Ovary (tissue), 9 donors: Measurements from ENCODE around the gene IFIT1. TPM values are rescaled to one million over a fixed set of nuclear protein-coding genes. Genes with fewer than 3 reads are reported as not detected.

ENCODE experiments used
- DNase-seq, 5 donors: peaks; one replicate each; pipeline ENCODE4 v3.0.0-alpha.2; 2019 to 2020
- H3K27ac ChIP-seq, 2 donors: fragments of 200-600 bp; one replicate each; pipeline versions ENCODE4 v1.5.1 to v1.8.0; 2019 to 2022
- H3K27me3 ChIP-seq: fragments of 200-600 bp; one replicate; pipeline ENCODE4 v1.8.0; 2022
- H3K36me3 ChIP-seq: fragments of 200-600 bp; sonication (generic); one replicate; pipeline ENCODE4 v1.5.1; 2019
- H3K4me1 ChIP-seq: one replicate; pipeline ENCODE4 v1.8.1; 2013; ENCODE audit warnings: mild to moderate bottlenecking, moderate library complexity; ENCODE audit not compliant: insufficient read depth
- H3K4me3 ChIP-seq: fragments of 200-600 bp; sonication (generic); one replicate; pipeline ENCODE4 v1.5.1; 2017
- H3K9me3 ChIP-seq, 2 donors: fragments of 200-600 bp in 1 of 2; sonication (generic) in 1 of 2; one replicate each; pipeline versions ENCODE4 v1.5.1 to v1.8.1; 2013 to 2019; ENCODE audit warnings: mild to moderate bottlenecking in 1 of 2, moderate library complexity in 1 of 2
- EP300 ChIP-seq: sonication (generic); formaldehyde crosslinking; IDR thresholded peaks from one replicate; pipeline ENCODE4 v1.6.1; 2017; ENCODE audit warnings: antibody characterized with exemption
- POLR2A ChIP-seq: fragments of 450-650 bp; IDR thresholded peaks from one replicate; pipeline ENCODE4 v1.6.1; 2017; ENCODE audit warnings: antibody characterized with exemption, mild to moderate bottlenecking, moderate library complexity
- WGBS, 3 donors: extraction: QIAGEN DNeasy Blood & Tissue Kit in 1 of 3; methylation state at CpG; one replicate each; pipeline versions ENCODE4 v1.1.5 to v1.1.7; 2013 to 2017; 5-methylcytosine and 5-hydroxymethylcytosine counted together
- intact Hi-C, 4 donors: fragments of 100-400 bp; cut with DNase I; formaldehyde crosslinking; loops; one replicate each; pipeline versions ENCODE4 v1.11.0 to v1.15.1; 2022 to 2023
- polyA plus RNA-seq, 2 donors: library from polyadenylated mRNA; stranded (reverse); fragments of 200-250 nt in 1 of 2; fragments of 350-450 nt in 1 of 2; fragmentation: Illumina TruSeq in 1 of 2; extraction: RNeasy Lipid Tissue Mini Kit (QIAGEN cat#74804) in 1 of 2; gene quantifications; one replicate each; pipeline ENCODE4 v1.2.3, GENCODE V29; 2013 to 2014
- total RNA-seq, 7 donors: library from RNA; depleted of rRNA in 2 of 7; stranded (reverse); fragments of >200 nt in 2 of 7; fragmentation: NEBNext Ultra II Directional in 3 of 7; extraction: Animal tissue kit (Norgen Biotek cat#: 25700) in 3 of 7; gene quantifications; one replicate each; pipeline versions ENCODE4 v1.1.0 to v1.2.4, GENCODE V29; 2016 to 2023
- TF ChIP-seq, protein P1 (sequence below), 3 donors: fragments of 450-650 bp in 2 of 3; fragments of 200-600 bp in 1 of 3; IDR thresholded peaks; one replicate each; pipeline versions ENCODE4 v1.5.1 to v1.8.0; 2016 to 2022; ENCODE audit warnings: antibody characterized with exemption in 3 of 3, mild to moderate bottlenecking in 1 of 3
- donor health status: DM: no; HTN: no; CAD: no; lungs with moderate emphysema.
- donor health status: DM: no; HTN: no; CAD: no.
- donor health status: Bipolar disorder and iron deficiency.
- donor health status: DM: yes; HTN: yes; CAD: no.
- donor health status: DM: no; HTN: no; CAD: no.
- donor health status: DM: yes; HTN: yes; CAD: no.

The IFIT1 gene
- total and polyA plus RNA-seq, 9 donors: 6.4 to 56.2 (median 12.3) TPM

DNA sequence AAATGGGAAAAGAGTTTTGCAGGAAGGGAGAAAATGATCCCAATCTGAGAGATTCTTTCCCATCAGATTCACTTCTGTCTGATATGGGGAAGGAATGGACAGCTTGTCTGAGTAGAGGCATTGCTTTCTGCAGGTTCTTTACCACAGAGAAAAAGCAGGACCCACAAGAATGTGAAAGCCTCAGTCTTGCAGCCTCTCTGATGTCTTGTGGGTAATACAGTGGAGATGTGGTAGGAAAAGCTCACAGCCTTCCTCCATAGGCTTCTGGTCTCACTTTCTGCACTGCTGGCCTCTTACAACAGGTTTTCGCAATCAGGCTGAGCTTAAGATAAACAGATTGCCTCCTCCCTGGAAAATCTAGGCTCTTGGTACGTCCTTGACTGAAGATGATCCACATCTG lies 551 bp downstream of the IFIT1 start:
- no peaks in the 10 kb centered on the region for H3K9me3 ChIP-seq
- WGBS, 3 donors: 0 to 6% (median 5%) methylated on average over 2 of the region's 2 CpGs
- peaks cover 5% of the 10 kb centered on the region for H3K4me1 ChIP-seq
- H3K36me3 ChIP-seq: no peaks in the 10 kb centered on the region
- peak overlapping the region; percentile 66 for H3K4me3 ChIP-seq
- TF ChIP-seq, protein P1, sequence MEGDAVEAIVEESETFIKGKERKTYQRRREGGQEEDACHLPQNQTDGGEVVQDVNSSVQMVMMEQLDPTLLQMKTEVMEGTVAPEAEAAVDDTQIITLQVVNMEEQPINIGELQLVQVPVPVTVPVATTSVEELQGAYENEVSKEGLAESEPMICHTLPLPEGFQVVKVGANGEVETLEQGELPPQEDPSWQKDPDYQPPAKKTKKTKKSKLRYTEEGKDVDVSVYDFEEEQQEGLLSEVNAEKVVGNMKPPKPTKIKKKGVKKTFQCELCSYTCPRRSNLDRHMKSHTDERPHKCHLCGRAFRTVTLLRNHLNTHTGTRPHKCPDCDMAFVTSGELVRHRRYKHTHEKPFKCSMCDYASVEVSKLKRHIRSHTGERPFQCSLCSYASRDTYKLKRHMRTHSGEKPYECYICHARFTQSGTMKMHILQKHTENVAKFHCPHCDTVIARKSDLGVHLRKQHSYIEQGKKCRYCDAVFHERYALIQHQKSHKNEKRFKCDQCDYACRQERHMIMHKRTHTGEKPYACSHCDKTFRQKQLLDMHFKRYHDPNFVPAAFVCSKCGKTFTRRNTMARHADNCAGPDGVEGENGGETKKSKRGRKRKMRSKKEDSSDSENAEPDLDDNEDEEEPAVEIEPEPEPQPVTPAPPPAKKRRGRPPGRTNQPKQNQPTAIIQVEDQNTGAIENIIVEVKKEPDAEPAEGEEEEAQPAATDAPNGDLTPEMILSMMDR (IDR thresholded peaks at IDR 0.05): no peak
- H3K27me3 ChIP-seq: no peaks in the 10 kb centered on the region
- peak in 1 of 5 donors; percentile 31 for DNase-seq
- H3K27ac ChIP-seq: peak overlapping the region in 1 of 2 donors; percentile 60
- intact Hi-C loops: no loop called here

DNA sequence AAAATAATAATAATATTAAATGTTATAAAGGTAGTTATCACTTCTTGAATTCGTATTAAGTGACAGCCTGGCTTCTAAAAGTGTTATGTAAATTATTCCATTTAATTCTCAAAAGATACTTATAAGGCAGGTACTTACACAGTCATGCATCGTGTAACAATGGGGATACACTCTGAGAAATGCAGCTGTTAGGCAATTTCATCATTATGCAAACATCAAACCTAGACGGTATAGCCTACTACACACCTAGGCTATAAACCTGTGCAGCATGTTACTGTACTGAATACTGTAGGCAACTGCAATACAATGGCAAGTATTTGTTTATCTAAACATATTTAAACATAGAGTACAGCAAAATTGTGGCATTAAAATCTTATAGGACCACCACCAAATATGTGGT lies 1.5 kb downstream of the IFIT1 start:
- WGBS, 3 donors: 12 to 25% (median 14%) methylated on average over 3 of the region's 3 CpGs
- Histone ChIP-seq H3K4me3 (peak overlapping the region; percentile 66), H3K4me1 (peaks cover 5% of the 10 kb centered on the region), H3K27me3 (no peaks in the 10 kb centered on the region), H3K27ac (peak overlapping the region in 1 of 2 donors; percentile 60), H3K9me3 (no peaks in the 10 kb centered on the region), H3K36me3 (no peaks in the 10 kb centered on the region)
- intact Hi-C loops: no loop called here
- TF ChIP-seq EP300: no peak
- TF ChIP-seq POLR2A: no peak
- TF ChIP-seq, protein P1 (IDR thresholded peaks at IDR 0.05): no peak
- DNase-seq: no peak

DNA sequence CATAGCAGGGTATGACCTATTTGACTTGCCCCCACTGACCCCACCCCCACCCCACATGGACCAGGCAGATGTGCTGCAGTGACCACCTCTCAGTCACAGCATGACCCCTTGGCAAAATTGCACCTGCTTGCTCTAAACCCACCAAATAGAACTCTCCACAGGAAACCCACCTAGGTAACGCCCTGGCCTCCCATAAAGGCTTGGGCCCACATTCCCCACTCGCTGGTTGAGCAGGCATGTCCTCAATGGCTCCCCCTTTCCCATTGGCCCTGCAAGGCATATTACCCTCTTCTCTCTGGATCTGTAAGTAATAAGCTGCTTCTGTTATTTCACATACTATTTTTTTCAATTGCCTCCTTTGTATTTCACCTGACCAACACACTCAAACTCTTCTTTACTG lies 2.7 kb downstream of the IFIT1 start:
- peaks cover 5% of the 10 kb centered on the region for H3K4me1 ChIP-seq

DNA sequence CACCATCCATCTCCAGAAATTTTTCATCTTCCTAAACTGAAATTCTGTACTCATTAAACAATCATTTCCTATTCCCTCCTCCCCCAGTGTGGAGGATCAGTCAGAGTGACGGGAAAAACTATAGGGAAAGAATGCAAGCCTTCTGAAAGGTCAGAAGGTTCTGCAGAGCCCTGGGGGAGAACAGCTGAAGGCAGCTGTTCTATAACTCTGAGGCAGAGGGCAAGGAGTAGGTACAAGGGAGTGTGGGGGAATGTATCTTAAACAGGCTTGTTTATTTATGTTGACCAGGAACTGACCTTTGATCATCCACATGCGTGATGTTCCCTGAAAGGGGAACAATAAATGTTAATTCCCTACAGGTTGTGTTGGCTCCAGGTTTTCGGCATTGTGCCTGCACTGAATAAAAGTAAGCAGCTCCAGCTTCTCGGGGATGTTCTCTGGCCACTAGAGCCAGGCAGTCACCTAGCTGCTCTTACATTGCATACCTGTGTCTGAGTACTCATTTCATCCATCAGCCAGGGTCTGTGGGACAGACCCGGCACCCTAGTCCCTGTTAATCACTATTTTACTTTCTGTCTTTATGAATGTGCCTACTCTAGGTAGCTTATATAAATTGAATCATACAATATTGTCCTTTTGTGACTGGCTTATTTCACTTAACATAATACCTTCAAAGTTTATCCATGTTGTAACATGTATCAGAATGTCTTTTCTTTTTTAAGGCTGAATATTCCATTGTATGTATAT lies 5.8 kb downstream of the IFIT1 start:
- intact Hi-C loops: no loop called here
- no peak overlapping the region for H3K4me3 ChIP-seq
- TF ChIP-seq, protein P1 (IDR thresholded peaks at IDR 0.05): no peak
- TF ChIP-seq EP300: no peak
- no peak for TF ChIP-seq POLR2A
- no peak overlapping the region for H3K27ac ChIP-seq
- no peak for DNase-seq
- no peaks in the 10 kb centered on the region for H3K36me3 ChIP-seq
- no peaks in the 10 kb centered on the region for H3K9me3 ChIP-seq
- no peaks in the 10 kb centered on the region for H3K27me3 ChIP-seq
- WGBS, 3 donors: 38 to 65% (median 44%) methylated on average over 5 of the region's 5 CpGs
- H3K4me1 ChIP-seq: peaks cover 5% of the 10 kb centered on the region

More for the DNA sequence above, 2.7 kb downstream of the IFIT1 start:
- Histone ChIP-seq H3K27ac (no peak overlapping the region), H3K36me3 (no peaks in the 10 kb centered on the region), H3K4me3 (no peak overlapping the region), H3K9me3 (no peaks in the 10 kb centered on the region), H3K27me3 (no peaks in the 10 kb centered on the region)
- 96 to 97% (median 96%) methylated on average over 2 of the region's 2 CpGs for WGBS, 3 donors
- no peak for DNase-seq
- TF ChIP-seq, protein P1 (IDR thresholded peaks at IDR 0.05): no peak
- TF ChIP-seq EP300 (no peak), POLR2A (no peak)
- intact Hi-C loops: no loop called here
